DLD1 (cell line): ENCODE data around the gene PRICKLE2.

Source experiments
- in situ Hi-C: cut with HindIII; loops from 2 replicates; pipeline ENCODE4 v1.10.0; 2017; ENCODE audit warnings: low sequenced_read_pairs

Gene PRICKLE2

DNA sequence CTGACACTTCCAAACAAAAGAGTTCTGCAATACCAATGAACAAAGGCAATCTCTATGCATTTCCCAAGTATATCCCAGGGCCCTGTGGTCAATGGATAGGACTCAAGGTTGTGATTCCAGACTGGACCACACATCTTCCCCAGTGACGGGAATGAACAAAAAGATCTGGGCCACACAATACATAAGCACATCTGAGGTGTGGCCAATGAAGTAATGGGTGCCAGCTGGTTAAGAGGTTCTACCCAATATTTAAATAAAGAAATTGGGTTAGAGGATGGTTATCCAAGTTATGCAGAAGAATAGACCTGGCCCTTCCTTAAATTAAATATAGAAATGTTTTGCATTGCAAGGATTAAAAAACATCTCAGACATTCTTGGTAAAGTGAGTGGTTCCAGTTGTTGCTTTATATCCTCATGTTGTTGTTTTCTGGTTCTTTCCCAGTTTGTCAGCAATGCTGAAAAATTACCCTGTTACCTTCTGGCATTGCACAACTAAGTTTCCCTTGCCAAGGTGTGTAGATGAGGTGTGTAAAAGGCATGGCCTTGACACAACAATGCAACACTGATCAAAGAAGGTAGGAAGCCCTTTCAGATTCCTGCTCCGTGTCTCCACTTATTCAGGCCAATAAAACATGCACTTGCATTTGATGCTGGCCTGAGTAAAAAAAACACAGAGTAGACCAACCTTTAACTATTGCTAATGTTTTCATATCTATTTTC lies 86.5 kb downstream of the PRICKLE2 start:
- in situ Hi-C loops: no loop called here

DNA sequence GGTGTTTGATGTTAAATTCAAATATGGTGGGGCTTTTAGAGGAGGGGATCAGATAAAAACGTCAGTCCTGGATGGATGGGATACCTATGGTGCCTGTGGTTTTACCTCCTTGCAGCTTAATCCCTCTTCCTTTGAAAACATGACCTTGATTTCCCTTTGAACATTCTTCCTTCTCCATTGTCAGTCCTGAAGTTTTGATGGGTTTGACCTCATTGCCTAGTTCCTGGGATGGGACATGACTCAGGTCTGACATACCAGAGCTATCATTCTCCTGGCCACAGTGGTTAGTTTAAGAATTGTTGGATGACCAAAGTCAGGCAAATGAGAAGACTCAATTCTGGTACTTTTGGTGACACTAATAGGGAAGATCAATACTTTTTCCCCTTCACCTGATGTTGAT lies 87.2 kb downstream of the PRICKLE2 start:
- in situ Hi-C loops: no loop called here

DNA sequence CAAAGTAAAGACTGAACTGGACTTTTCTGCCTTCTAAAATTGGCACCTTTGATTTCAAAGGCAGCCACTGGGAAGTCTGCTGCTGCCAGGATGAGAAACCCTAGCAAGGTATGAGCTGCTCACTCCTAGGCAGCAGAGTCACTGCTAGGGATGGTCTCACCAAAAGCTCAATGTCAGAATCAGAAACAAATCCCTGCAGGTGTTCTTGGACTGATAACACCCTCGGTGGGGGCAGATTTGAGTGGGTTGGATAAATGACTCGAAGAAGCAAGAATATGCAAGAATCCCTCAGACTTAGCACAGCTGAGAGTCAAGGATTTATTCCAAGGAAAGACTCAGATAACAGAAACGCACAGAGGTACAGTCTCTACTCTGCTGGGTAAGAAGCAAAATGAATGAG lies 90.4 kb downstream of the PRICKLE2 start:
- in situ Hi-C loops: no loop called here

DNA sequence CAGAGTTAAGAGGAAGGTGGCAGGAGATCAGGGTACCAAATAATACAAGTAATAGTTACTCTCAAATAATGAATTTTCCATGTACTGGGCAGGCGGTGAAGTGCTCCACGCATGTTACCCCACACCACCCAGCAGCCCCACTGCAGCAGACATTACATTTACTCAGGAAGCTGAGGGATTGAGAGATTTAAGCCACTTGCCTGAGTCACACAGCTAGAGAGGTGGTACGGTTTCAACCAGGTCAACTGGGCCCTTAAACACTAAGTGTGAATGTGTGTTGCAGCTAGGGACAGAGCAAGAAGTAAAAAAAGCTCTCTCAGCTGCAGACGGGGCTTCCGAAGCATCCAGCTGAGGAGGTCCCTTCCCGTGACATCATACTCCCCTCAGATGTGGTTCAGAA lies 91.3 kb downstream of the PRICKLE2 start:
- in situ Hi-C loops: no loop called here

DNA sequence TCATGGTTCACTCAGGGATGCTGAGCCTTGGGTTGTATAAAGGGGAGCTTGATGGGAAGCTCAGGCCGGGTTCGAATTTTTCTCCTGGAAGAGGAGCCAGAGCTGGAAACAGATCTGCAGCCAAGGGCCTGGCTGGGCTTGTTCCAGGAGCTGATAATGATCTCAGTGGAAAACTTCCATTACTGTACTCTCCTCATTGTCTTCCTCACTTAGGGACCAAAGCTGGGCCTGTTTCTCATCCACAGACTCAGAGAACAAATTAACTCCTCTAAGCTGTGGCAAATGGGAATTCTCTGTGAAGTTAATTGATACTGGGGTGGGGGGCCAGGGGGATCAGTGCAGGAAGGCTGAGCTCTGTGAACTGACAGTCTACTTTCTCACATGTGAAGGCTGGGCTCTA lies 92.0 kb downstream of the PRICKLE2 start:
- in situ Hi-C loops: no loop called here

DNA sequence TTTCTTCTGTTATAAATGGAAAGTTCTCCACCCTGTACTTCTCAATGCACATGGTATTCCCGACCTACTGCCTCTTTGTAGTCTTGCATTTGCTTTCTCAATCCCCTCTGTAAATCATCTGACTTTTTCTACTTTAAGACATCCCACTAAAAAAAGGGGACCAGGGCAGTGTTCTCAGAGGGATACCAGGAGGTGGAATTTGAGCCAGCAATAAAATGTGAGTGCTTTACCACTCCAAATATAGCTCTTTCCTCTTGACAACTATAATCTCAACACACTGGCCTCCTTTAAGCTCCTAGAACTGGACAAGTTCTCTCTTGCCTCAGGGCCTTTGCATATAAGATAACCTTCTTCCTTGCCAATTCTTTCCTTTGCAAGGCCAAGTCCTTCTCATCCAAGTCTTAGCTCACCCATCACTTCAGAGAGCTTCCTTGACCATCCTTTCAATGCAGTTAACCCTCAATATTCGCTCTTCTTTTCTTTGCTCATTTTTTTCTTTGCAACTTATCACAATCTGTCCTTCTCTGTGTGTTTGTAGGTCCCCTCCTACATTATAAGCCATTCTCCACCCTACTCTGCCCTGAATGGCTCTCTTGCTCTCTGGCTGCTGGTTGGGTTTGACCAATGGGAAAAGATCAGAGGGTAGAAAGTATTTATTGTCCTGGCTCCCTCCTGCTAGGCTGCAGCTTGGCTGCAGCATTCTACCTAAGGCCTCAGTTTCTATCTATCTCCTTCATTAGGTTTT lies 93.4 kb downstream of the PRICKLE2 start:
- in situ Hi-C loops: no loop called here

DNA sequence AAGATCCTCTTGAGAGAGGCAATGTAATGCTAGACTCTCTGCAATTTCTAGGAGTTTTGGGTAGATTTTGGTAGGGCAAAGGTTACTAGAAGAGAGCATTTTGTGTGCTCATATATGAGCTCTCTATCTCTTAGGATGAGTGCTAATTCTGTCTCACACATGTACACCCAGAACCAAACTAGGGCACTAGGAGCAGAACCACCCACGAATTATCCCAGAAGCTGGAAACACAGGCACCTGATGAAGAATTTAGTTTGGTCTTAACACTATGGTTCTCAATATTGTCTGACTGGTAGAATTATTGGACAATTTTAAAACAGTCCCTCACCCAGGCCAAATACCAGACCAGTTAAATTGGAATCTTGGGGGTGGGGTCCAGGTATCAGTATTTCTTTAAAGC lies 94.8 kb downstream of the PRICKLE2 start:
- in situ Hi-C loops: no loop called here

DNA sequence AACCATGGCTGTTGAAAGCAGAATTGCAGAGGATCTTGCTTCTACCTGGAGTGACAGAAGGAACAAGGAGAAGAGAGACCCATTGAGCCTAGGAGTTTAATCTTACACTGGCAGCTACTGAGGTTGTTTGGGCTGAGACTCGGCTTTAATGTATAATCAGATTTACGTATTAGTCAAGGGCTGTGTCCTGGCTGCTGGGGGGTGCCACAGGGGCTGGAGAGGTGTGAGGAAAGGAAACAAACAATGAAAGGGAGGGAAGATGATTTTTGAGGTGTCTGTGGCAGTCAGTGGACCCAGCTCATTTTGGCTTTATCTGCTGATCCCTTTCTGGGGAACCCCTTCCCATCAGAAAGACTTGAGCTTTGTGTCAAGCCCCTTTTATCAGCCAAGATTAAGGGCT lies 95.7 kb downstream of the PRICKLE2 start:
- in situ Hi-C loops: no loop called here

DNA sequence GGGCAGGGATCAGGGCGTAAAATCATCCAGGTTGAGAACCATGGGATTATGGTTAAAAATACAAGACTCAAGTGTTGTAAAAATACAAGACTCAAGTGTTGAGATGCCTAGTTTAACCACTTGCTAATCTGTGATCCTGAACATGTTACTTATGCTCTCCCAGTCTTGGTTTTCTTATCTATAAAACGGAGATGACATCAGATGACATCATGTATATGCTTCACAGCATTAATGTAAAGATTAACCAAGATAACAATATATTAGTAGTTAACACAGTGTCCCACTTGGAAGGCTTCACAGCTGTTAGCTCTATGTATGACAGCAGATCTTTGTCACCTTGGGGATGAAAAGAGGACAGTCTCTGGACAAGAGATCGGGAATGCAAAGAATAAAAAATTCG lies 96.2 kb downstream of the PRICKLE2 start:
- in situ Hi-C loops: no loop called here

DNA sequence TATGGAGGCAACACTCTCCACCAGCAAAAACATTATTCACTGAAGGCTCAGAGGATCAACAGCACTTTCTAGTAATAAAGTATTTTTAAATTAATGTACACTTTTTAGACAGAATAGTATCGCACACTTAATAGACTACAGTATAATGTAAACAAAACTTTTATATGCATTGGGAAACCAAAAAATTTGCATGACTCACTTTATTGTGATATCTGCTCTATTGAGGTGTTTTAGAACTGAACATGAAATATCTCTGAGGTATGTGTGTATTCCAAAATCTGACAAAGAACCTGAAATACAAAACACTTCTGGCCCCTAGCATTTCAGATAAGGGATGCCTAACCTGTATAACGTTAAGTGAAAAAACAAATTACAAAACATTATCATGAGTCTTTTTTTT lies 99.7 kb downstream of the PRICKLE2 start:
- in situ Hi-C loops: no loop called here

DNA sequence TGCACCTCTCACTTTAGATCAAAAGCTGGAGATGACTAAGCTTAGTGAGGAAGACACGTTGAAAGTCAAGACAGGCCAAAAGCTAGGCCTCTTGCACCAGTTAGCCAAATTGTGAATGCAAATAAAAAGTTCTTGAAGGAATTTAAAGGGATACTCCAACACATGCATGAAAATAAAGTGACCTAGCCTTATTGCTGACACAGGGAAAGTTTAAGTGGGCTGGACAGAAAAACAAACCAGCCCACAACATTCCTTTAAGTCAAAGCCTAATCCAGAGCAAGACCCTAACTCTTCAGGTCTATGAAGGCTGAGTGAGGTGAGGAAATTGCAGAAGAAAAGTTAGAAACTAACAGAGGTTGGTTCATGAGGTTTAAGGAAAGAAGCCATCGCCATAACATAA lies 101.3 kb downstream of the PRICKLE2 start:
- in situ Hi-C loops: no loop called here

DNA sequence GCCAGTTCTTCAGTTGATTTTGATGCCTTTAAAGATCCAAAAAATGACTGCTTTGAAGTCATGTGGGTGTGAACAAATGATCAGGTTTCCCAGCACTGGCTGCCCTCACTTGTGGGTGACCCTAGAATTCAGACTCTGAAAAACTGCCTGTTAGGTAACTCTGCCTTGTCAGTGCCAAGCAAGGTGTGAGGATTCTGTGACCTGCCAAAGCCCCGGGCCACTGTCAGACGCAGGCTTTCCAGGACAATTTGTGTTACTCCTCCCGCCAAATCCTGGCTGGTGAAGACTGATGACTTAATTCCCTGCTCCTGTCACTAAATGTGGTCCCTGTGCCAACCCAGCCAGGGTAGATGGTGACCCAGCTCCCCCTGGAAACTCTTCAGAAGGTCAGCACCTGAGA lies 102.8 kb downstream of the PRICKLE2 start:
- in situ Hi-C loops: no loop called here

DNA sequence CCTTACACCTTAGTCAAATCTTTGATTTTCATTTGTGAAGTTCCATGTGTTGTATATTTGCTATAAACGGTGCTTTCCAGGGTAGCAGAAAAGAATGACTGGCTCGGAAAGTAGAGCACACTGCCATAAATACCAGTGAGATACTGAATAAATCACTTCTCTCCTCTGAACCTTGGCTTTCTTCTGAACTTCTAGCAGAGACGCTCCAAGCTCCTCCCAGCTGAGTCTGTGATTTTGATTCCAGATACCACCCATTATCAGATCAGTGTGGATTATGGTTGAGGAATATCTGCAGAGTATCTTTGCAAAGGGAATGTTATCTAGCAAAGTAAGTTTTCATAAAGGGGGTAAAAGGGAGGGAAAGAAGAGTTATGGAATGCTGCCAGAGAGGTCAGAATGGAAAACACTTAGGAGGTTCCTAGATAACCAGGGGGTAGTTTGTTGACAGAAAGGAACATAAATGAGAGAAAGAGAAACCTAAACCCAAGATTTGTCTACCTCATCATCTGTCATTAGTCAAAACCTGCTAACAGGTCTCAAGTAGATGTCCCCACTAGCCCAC lies 103.4 kb downstream of the PRICKLE2 start:
- in situ Hi-C loops: no loop called here

DNA sequence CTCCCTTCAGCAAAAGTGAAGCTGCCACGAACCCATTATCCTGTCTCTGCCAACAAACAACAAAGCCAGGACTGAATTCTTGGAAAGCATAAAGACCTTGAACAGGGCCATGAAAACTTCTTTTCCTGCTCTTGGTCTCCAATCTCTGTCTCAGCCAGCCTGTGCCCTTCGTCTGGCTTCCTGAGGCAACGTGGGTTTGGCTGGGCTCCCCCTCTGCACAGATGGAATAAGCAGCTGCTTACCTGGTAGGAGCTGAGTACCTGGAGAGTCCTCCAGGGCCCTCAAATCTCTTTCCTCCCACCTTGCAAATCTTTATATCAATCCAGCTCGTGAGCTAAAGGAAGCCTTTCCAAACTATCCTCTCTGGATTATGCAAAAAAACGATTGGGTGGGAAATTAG lies 104.4 kb downstream of the PRICKLE2 start:
- in situ Hi-C loops: no loop called here

DNA sequence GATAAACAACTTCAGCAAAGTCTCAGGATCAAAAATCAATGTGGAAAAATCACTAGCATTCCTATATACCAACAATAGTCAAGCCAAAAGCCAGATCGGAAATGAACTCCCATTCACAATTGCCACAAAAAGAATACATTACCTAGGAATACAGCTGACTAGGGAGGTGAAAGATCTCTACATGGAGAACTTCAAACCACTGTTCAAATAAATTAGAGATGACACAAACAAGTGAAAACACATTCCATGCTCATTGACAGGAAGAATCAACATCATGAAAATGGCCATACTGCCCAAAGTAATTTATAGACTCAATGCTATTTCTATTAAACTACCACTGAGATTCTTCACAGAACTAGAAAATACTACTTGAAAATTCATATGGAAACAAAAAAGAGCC lies 107.8 kb downstream of the PRICKLE2 start:
- in situ Hi-C loops: no loop called here

DNA sequence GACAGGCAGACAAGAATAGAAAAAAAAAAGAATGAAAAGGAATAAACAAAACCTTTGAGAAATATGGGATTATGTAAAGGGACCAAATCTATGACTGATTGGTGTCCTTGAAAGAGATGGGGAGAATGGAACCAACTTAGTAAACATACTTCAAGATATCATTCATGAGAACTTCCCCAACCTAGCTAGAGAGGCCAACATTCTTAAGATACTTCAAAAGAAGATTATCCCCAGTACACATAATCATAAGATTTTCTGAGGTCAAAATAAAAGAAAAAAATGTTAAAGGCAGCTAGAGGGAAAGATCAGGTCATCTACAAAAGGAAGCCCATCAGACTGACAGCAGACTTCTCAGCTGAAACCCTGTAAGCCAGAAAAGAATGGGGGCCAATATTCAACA lies 110.6 kb downstream of the PRICKLE2 start:
- in situ Hi-C loops: no loop called here

DNA sequence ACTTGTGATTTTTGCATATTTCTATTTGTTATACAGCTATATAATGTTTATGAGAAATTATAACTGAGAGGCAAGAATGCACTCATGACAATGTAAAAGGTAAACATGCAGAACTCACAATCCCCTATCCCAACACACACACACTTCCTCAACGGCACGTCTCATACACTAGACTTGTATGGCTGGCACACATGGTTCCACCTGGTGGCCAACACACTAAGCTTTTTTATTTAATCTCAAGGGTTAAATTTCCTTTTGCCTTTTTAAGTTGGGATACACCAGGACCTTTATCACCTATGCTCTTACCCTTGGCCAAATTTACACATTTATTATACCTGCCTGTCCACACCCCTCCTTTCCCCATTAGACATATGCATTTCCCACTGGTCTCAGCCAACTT lies 113.4 kb downstream of the PRICKLE2 start:
- in situ Hi-C loops: no loop called here

DNA sequence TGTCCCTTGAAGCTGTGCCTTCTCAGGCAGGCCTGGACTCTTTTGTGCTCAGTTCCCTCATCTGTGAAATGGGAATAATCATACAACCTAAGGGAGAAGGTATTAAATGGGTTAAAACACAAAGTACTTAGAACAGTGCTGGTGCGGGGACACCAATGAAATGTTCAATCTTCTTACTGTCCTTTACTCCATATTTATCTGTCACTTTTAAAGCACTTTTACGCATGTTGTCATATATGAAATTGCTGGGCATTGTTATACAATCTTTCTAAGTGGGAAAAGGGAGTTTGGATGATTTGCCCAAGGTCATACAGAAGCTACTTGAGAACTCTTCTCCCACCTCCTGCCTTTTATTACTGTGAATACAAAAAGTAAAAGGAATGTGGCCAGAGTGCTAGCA lies 114.2 kb downstream of the PRICKLE2 start:
- in situ Hi-C loops: no loop called here

DNA sequence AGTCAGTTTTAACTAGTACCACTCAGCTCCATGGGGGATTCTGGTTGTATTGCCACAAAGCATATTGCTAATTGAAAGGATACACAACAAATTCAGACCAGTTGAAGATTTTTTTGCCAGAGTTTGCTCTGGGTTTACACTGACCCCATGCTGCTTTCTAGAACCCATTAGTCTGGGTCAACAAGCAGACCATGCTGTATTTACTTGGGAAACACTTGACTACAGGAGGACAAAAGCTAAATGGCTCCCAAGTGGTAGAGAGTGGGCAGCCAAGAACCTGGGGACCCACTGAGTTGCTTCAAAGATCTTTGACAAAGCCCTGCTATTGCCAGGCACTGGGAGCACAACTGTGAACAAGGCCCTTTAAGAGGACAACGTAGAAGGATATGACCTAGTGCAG lies 115.2 kb downstream of the PRICKLE2 start:
- in situ Hi-C loops: no loop called here

DNA sequence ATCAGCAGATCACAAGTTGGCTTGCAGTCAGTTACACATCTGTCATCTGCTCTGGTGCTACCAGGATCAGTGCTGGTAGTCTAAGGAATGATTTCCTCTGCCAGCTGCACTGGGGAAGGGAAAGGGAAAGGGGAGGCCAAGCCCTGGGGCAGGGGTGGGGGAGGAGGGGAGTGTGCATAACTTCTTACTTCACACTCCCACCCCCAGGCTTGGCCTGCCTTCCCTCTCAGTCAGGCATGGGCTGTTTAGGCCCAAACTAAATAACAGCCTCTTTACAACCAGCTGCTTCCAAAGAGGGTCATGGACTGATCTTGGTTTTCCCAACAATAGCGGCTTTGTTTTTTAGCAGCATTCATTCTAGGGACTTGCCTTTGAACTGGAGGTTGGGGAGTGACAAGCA lies 115.8 kb downstream of the PRICKLE2 start:
- in situ Hi-C loops: no loop called here

DNA sequence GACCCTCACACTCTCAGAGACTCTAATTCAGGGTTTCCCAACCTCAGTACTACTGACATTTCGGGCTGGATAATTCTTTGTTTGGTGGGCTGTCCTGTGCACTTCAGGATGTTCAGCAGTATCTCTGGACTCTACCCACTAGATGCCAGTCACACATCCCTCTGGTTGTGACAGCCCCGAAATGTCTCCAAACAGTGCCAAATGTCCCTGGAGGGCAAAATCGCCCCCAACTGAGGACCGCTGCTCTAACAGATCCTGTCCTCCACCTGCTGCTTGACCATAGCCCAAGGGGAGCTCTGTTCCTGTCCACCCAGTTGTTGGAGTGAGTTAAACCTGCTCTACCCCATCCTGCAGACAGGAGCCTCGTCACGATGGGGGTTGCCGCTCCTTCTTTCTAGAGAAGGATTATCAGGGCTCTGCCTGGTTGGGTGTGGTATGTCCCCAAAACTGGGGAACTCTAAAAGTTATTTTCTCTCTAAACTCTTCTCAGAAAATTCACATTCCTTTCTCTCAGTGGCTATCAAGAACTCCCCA lies 116.4 kb downstream of the PRICKLE2 start:
- in situ Hi-C loops: no loop called here

DNA sequence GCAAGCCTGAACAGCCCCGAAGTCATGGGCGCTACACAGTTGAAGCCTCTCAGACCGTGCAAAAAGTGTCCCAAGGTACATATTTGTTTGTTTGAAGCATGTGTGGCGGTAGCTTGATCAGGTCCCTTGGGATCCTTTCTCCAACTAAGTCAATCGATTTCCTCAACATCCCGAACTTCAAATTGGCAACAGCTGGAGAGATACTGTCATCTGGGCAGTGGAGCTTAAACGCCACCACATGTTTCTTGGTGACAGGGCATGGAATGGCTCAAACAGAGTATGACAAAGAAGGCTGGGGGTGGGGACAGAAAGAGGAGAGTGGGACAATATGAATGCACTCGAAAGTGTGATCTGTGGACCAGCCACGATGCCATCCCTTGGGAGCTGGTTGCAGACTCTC lies 117.0 kb downstream of the PRICKLE2 start:
- in situ Hi-C loops: no loop called here
